Mammary epithelial cell (primary cell): ENCODE results near the gene NRXN2.

Experiments
- EZH2 ChIP-seq: IDR thresholded peaks from 2 replicates; pipeline ENCODE4 v1.6.1; 2012; ENCODE audit warnings: low read length, inconsistent platforms, borderline replicate concordance
- TF ChIP-seq, protein P1 (sequence below), 2 donors: IDR thresholded peaks in 1 of 2; conservative IDR thresholded peaks in 1 of 2; 2 replicates each; pipeline ENCODE4 v1.5.1; 2011 to 2012; ENCODE audit warnings: inconsistent platforms in 2 of 2, low read length in 2 of 2, mild to moderate bottlenecking in 2 of 2, control low read depth in 1 of 2, low read depth in 1 of 2; ENCODE audit not compliant: insufficient read depth in 1 of 2; ENCODE audit errors: extremely low read depth in 1 of 2

GRCh38 chr11:64677441-64678023 lies 45.5 kb downstream of the NRXN2 start:
- TF ChIP-seq, protein P1, sequence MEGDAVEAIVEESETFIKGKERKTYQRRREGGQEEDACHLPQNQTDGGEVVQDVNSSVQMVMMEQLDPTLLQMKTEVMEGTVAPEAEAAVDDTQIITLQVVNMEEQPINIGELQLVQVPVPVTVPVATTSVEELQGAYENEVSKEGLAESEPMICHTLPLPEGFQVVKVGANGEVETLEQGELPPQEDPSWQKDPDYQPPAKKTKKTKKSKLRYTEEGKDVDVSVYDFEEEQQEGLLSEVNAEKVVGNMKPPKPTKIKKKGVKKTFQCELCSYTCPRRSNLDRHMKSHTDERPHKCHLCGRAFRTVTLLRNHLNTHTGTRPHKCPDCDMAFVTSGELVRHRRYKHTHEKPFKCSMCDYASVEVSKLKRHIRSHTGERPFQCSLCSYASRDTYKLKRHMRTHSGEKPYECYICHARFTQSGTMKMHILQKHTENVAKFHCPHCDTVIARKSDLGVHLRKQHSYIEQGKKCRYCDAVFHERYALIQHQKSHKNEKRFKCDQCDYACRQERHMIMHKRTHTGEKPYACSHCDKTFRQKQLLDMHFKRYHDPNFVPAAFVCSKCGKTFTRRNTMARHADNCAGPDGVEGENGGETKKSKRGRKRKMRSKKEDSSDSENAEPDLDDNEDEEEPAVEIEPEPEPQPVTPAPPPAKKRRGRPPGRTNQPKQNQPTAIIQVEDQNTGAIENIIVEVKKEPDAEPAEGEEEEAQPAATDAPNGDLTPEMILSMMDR (conservative IDR thresholded peaks at IDR 0.05 in 1 of 2, IDR thresholded peaks at IDR 0.05 in 1 of 2; ENCODE audit: extremely low read depth in 1 of 2, insufficient read depth in 1 of 2, low read depth in 1 of 2, low read length in 2 of 2), result no peak
- TF ChIP-seq EZH2, result peak; percentile 39
